Liver (tissue), 9 donors: ENCODE data around the gene WWOX. TPM values are rescaled to one million over a fixed set of nuclear protein-coding genes. Genes with fewer than 3 reads are reported as not detected.

Experiments used
- DNase-seq: peaks from one replicate; pipeline ENCODE4 v3.0.0-alpha.2; 2017; ENCODE audit warnings: low spot score
- H3K27ac ChIP-seq, 2 donors: one replicate each; pipeline ENCODE4 v1.7.0; 2013; ENCODE audit warnings: inconsistent platforms in 2 of 2, low read length in 2 of 2, control low read depth in 1 of 2, low read depth in 1 of 2, mild to moderate bottlenecking in 1 of 2
- H3K27me3 ChIP-seq, 4 donors: one replicate each; pipeline versions ENCODE4 v1.6.1 to v1.7.0; 2013; ENCODE audit warnings: low read length in 3 of 4, inconsistent platforms in 1 of 4, mild to moderate bottlenecking in 1 of 4, moderate library complexity in 1 of 4; ENCODE audit not compliant: control insufficient read depth in 4 of 4, insufficient read depth in 4 of 4
- H3K36me3 ChIP-seq, 4 donors: one replicate each; pipeline versions ENCODE4 v1.6.1 to v1.7.0; 2013; ENCODE audit warnings: low read length in 3 of 4, mild to moderate bottlenecking in 3 of 4, low read depth in 1 of 4, moderate library complexity in 1 of 4; ENCODE audit not compliant: control insufficient read depth in 4 of 4, insufficient read depth in 3 of 4
- H3K4me1 ChIP-seq, 4 donors: one replicate each; pipeline versions ENCODE4 v1.6.1 to v1.7.0; 2013; ENCODE audit warnings: low read length in 3 of 4, mild to moderate bottlenecking in 3 of 4, moderate library complexity in 1 of 4; ENCODE audit not compliant: control insufficient read depth in 4 of 4, insufficient read depth in 4 of 4
- H3K4me3 ChIP-seq, 3 donors: one replicate each; pipeline versions ENCODE4 v1.6.1 to v1.7.0; 2013; ENCODE audit warnings: low read length in 3 of 3, control low read depth in 1 of 3, low read depth in 1 of 3, mild to moderate bottlenecking in 1 of 3
- H3K9ac ChIP-seq, 2 donors: one replicate each; pipeline ENCODE4 v1.7.0; 2013; ENCODE audit warnings: low read length in 2 of 2, mild to moderate bottlenecking in 2 of 2, moderate library complexity in 2 of 2, control low read depth in 1 of 2, low read depth in 1 of 2
- H3K9me3 ChIP-seq, 4 donors: one replicate each; pipeline versions ENCODE4 v1.6.1 to v1.7.0; 2013; ENCODE audit warnings: low read length in 3 of 4; ENCODE audit not compliant: control insufficient read depth in 4 of 4
- EGR1 ChIP-seq, 2 donors: IDR thresholded peaks; 2 replicates each; pipeline ENCODE4 v1.6.1; 2016 to 2018; ENCODE audit warnings: antibody characterized with exemption in 2 of 2, low read depth in 2 of 2
- FOXA1 ChIP-seq: IDR thresholded peaks from 2 replicates; pipeline ENCODE4 v1.6.1; 2016; ENCODE audit warnings: antibody characterized with exemption
- FOXA2 ChIP-seq: IDR thresholded peaks from 2 replicates; pipeline ENCODE4 v1.6.1; 2016; ENCODE audit warnings: antibody characterized with exemption
- GABPA ChIP-seq, 2 donors: IDR thresholded peaks in 1 of 2; conservative IDR thresholded peaks in 1 of 2; 2 replicates each; pipeline ENCODE4 v1.6.1; 2016; ENCODE audit warnings: antibody characterized with exemption in 2 of 2, mild to moderate bottlenecking in 1 of 2, moderate library complexity in 1 of 2
- HNF4A ChIP-seq, 2 donors: conservative IDR thresholded peaks; 2 replicates each; pipeline ENCODE4 v1.6.1; 2016; ENCODE audit warnings: antibody characterized with exemption in 2 of 2, mild to moderate bottlenecking in 2 of 2
- JUND ChIP-seq, 2 donors: IDR thresholded peaks; 2 replicates each; pipeline ENCODE4 v1.6.1; 2016; ENCODE audit warnings: antibody characterized with exemption in 2 of 2
- NR2F2 ChIP-seq: IDR thresholded peaks from 2 replicates; pipeline ENCODE4 v1.6.1; 2016; ENCODE audit warnings: antibody characterized with exemption
- RAD21 ChIP-seq, 2 donors: IDR thresholded peaks; 2 replicates each; pipeline ENCODE4 v1.6.1; 2016; ENCODE audit warnings: antibody characterized with exemption in 2 of 2, mild to moderate bottlenecking in 2 of 2
- RXRA ChIP-seq, 2 donors: IDR thresholded peaks; 2 replicates each; pipeline ENCODE4 v1.6.1; 2017 to 2018; ENCODE audit warnings: antibody characterized with exemption in 2 of 2, mild to moderate bottlenecking in 1 of 2
- SP1 ChIP-seq: IDR thresholded peaks from 2 replicates; pipeline ENCODE4 v1.6.1; 2018; ENCODE audit warnings: antibody characterized with exemption, mild to moderate bottlenecking
- TAF1 ChIP-seq: conservative IDR thresholded peaks from 2 replicates; pipeline ENCODE4 v1.6.1; 2016; ENCODE audit warnings: antibody characterized with exemption, mild to moderate bottlenecking
- YY1 ChIP-seq: IDR thresholded peaks from 2 replicates; pipeline ENCODE4 v1.6.1; 2016; ENCODE audit warnings: antibody characterized with exemption, mild to moderate bottlenecking
- WGBS: extraction: QIAGEN DNeasy Blood & Tissue Kit; methylation state at CpG from one replicate; pipeline ENCODE4 v1.1.7; 2013; 5-methylcytosine and 5-hydroxymethylcytosine counted together
- polyA plus RNA-seq, 2 donors: library from polyadenylated mRNA; stranded (reverse) in 1 of 2; unstranded in 1 of 2; fragments of 200-250 nt in 1 of 2; fragments of >200 nt in 1 of 2; fragmentation: Nextera tagmentation in 1 of 2; extraction: Ambion mirVana in 1 of 2; gene quantifications; one replicate each; pipeline versions ENCODE4 v1.2.1 to v1.2.3, GENCODE V29; 2013 to 2015
- total RNA-seq, 2 donors: library from RNA; depleted of rRNA; stranded (reverse); fragments of >200 nt; gene quantifications; one replicate each; pipeline ENCODE4 v1.2.3, GENCODE V29; 2014
- TF ChIP-seq, protein P1 (sequence below): IDR thresholded peaks from 2 replicates; pipeline ENCODE4 v1.6.1; 2016; ENCODE audit warnings: antibody characterized with exemption
- TF ChIP-seq, protein P2 (sequence below): IDR thresholded peaks from 2 replicates; pipeline ENCODE4 v1.6.1; 2016; ENCODE audit warnings: antibody characterized with exemption
- TF ChIP-seq, protein P3 (sequence below): fragments of 150-350 bp; IDR thresholded peaks from 2 replicates; pipeline ENCODE4 v1.5.1; 2017; ENCODE audit warnings: improper control_type of control experiment, low read depth, low read length; ENCODE audit not compliant: missing input control
- TF ChIP-seq, protein P4 (sequence below): IDR thresholded peaks from 2 replicates; pipeline ENCODE4 v1.6.1; 2016; ENCODE audit warnings: antibody characterized with exemption
- donor health status: healthy.
- donor health status: healthy.
- donor health status: healthy.
- donor health status: healthy.
- donor health status: healthy.

The WWOX gene
- total and polyA plus RNA-seq, 4 donors, result 9.8 to 46.0 (median 15.3) TPM

DNA sequence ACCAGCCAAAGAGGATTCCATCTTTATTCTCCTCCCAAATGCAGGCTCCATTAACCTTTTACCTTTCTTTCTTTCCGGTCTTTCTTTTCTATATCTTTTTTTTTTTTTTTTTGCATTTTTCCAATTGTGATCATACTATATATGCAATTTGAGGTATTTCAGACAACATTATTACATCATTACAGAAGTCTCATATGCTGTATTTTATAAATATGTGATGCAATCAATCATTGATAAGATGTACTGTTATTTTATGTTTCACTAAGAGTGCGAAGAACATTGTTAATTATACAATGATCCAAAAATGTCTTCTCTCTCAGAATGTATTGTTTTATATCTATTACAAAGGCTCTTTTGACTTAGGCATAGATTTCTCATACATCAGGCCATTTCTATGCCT, 683.1 kb downstream of the WWOX start:
- TF ChIP-seq JUND (IDR thresholded peaks at IDR 0.05) (no peak), HNF4A (conservative IDR thresholded peaks at IDR 0.05) (no peak), RXRA (IDR thresholded peaks at IDR 0.05) (no peak), RAD21 (IDR thresholded peaks at IDR 0.05) (no peak), TAF1 (no peak), YY1 (no peak), SP1 (no peak), FOXA2 (no peak), NR2F2 (no peak), GABPA (IDR thresholded peaks at IDR 0.05 in 1 of 2, conservative IDR thresholded peaks at IDR 0.05 in 1 of 2) (no peak)
- TF ChIP-seq, protein P1, sequence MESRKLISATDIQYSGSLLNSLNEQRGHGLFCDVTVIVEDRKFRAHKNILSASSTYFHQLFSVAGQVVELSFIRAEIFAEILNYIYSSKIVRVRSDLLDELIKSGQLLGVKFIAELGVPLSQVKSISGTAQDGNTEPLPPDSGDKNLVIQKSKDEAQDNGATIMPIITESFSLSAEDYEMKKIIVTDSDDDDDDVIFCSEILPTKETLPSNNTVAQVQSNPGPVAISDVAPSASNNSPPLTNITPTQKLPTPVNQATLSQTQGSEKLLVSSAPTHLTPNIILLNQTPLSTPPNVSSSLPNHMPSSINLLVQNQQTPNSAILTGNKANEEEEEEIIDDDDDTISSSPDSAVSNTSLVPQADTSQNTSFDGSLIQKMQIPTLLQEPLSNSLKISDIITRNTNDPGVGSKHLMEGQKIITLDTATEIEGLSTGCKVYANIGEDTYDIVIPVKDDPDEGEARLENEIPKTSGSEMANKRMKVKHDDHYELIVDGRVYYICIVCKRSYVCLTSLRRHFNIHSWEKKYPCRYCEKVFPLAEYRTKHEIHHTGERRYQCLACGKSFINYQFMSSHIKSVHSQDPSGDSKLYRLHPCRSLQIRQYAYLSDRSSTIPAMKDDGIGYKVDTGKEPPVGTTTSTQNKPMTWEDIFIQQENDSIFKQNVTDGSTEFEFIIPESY, result no peak
- TF ChIP-seq, protein P2, sequence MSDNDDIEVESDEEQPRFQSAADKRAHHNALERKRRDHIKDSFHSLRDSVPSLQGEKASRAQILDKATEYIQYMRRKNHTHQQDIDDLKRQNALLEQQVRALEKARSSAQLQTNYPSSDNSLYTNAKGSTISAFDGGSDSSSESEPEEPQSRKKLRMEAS, result no peak
- TF ChIP-seq, protein P3, sequence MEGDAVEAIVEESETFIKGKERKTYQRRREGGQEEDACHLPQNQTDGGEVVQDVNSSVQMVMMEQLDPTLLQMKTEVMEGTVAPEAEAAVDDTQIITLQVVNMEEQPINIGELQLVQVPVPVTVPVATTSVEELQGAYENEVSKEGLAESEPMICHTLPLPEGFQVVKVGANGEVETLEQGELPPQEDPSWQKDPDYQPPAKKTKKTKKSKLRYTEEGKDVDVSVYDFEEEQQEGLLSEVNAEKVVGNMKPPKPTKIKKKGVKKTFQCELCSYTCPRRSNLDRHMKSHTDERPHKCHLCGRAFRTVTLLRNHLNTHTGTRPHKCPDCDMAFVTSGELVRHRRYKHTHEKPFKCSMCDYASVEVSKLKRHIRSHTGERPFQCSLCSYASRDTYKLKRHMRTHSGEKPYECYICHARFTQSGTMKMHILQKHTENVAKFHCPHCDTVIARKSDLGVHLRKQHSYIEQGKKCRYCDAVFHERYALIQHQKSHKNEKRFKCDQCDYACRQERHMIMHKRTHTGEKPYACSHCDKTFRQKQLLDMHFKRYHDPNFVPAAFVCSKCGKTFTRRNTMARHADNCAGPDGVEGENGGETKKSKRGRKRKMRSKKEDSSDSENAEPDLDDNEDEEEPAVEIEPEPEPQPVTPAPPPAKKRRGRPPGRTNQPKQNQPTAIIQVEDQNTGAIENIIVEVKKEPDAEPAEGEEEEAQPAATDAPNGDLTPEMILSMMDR, result no peak
- TF ChIP-seq, protein P4, sequence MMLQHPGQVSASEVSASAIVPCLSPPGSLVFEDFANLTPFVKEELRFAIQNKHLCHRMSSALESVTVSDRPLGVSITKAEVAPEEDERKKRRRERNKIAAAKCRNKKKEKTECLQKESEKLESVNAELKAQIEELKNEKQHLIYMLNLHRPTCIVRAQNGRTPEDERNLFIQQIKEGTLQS, result no peak
- peaks cover 2 to 11% (median 4%) of the 10 kb centered on the region in 4 donors for H3K4me1 ChIP-seq
- no peaks in the 10 kb centered on the region for H3K36me3 ChIP-seq
- DNase-seq, result no peak
- H3K9ac ChIP-seq, result no peak overlapping the region
- no peak overlapping the region for H3K4me3 ChIP-seq
- H3K27ac ChIP-seq, result no peak overlapping the region
- H3K9me3 ChIP-seq, result no peaks in the 10 kb centered on the region
- H3K27me3 ChIP-seq, result no peaks in the 10 kb centered on the region
- 96% methylated on average over 2 of the region's 2 CpGs for WGBS

DNA sequence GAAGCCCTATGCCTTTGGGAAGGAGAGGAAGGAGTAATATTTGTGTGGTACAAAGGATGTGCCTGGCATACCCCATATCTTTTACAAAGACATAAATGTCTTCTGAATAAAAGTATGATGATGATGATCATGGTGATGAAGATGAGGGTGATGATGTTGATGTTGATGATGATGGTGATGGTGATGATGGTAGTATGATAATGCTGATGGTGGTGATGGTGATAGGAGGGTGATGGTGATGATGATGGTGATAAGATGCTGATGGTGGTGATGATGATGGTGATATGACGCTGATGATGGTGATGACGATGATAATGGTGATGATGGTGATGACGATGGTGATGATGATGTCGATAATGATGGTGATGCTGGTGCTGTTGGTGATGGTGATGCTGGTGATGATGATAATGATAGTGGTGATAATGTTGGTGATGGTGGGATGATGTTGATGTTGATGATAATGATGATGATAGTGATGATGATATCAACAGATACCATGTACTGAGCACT, 684.2 kb downstream of the WWOX start:
- H3K27me3 ChIP-seq, result no peaks in the 10 kb centered on the region
- H3K9ac ChIP-seq, result no peak overlapping the region
- H3K4me3 ChIP-seq, result no peak overlapping the region
- WGBS, result 86% methylated on average over 4 of the region's 4 CpGs
- H3K36me3 ChIP-seq, result no peaks in the 10 kb centered on the region
- no peaks in the 10 kb centered on the region for H3K9me3 ChIP-seq
- DNase-seq, result no peak
- H3K27ac ChIP-seq, result no peak overlapping the region
- H3K4me1 ChIP-seq, result peaks cover 0 to 2% (median 1%) of the 10 kb centered on the region in 4 donors
- no peak for TF ChIP-seq SP1
- no peak for TF ChIP-seq HNF4A (conservative IDR thresholded peaks at IDR 0.05)
- TF ChIP-seq EGR1 (IDR thresholded peaks at IDR 0.05; ENCODE audit: low read depth in 2 of 2), result no peak
- TF ChIP-seq, protein P2, result no peak
- TF ChIP-seq, protein P3, result no peak
- TF ChIP-seq, protein P1, result no peak
- no peak for TF ChIP-seq RXRA (IDR thresholded peaks at IDR 0.05)
- no peak for TF ChIP-seq NR2F2
- no peak for TF ChIP-seq YY1
- no peak for TF ChIP-seq JUND (IDR thresholded peaks at IDR 0.05)
- TF ChIP-seq TAF1, result no peak
- no peak for TF ChIP-seq FOXA1
